Activated naive CD4-positive, alpha-beta T cell treated with anti-CD3 and anti-CD28 coated beads, Interleukin-2, amount 50 U/mL, for 24 hours (primary cell): ENCODE measurements around the gene OLFM1.
A peak's percentile ranks its signal among the peaks of the same experiment; 100 is the strongest.
"Not testable (repeated sequence)": the region's sequence is repeated elsewhere in the genome, so short reads cannot be mapped to it uniquely, and the experiment has no call there.

Source experiments
- H3K27ac Mint-ChIP-seq: one replicate; pipeline ENCODE4 v1.8.0; 2021; ENCODE audit warnings: mild to moderate bottlenecking, mixed read lengths
- H3K27me3 Mint-ChIP-seq: one replicate; pipeline ENCODE4 v1.8.0; 2021; ENCODE audit warnings: mixed read lengths
- H3K36me3 Mint-ChIP-seq: one replicate; pipeline ENCODE4 v1.8.0; 2021; ENCODE audit warnings: mixed read lengths
- H3K4me1 Mint-ChIP-seq: one replicate; pipeline ENCODE4 v1.8.0; 2021; ENCODE audit warnings: mixed read lengths
- H3K4me3 Mint-ChIP-seq: one replicate; pipeline ENCODE4 v1.8.0; 2021; ENCODE audit warnings: mild to moderate bottlenecking, mixed read lengths
- H3K9me3 Mint-ChIP-seq: one replicate; pipeline ENCODE4 v1.8.0; 2021; ENCODE audit warnings: mixed read lengths

OLFM1 gene

DNA sequence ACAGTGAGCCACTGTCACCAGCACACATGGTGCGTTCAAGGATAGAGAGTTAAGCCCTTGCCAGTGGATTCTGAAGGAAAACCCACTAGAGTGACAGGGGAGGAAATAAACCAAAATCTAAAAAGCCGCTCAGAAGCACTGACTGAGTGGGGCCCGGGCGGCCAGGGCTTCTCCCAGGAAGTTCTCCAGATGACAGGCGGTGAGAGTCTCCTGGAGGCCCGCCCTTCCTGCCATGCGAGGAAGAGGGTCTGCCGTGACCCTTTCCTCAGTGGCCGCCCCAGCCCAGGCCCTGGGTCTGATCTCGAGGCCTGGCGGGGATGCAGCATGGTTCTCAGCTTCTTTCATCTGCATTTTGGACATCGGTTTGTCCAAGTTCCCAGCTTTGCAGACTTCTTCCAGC, 14.9 kb downstream of the OLFM1 start:
- Mint-ChIP-seq H3K27me3 (peaks cover 25% of the 10 kb centered on the region), H3K9me3 (no peaks in the 10 kb centered on the region), H3K36me3 (no peaks in the 10 kb centered on the region), H3K4me1 (no peaks in the 10 kb centered on the region), H3K4me3 (no peak overlapping the region), H3K27ac (no peak overlapping the region)

DNA sequence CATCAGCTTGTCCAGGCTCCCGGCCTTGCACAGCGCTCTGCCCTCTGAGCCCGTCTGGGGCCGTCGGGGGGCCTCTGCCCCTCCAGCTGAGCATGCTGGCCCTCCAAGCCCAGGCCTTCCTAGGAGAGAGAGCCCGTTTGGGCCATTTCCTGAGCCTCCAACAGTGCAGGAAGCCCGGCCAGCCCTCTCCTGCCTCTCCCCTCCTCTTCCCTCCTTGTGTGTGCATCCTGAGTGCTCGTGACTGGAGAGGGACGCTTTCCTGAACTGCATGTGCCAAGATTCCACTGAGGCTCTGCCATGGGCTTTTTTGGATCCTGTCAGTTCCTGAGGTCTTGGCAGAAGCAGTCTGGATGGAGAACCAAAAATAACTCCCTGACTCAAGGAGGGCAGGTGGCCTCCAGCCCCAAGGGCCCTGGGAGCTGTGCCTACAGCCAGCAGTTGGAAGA, 15.6 kb downstream of the OLFM1 start:
- Mint-ChIP-seq H3K27me3 (peaks cover 24% of the 10 kb centered on the region), H3K36me3 (no peaks in the 10 kb centered on the region), H3K4me3 (no peak overlapping the region), H3K4me1 (no peaks in the 10 kb centered on the region), H3K9me3 (no peaks in the 10 kb centered on the region), H3K27ac (no peak overlapping the region)

- H3K27ac Mint-ChIP-seq = no peak overlapping the region
- no peaks in the 10 kb centered on the region for H3K36me3 Mint-ChIP-seq
- H3K9me3 Mint-ChIP-seq = no peaks in the 10 kb centered on the region
- no peak overlapping the region for H3K4me3 Mint-ChIP-seq
- peaks cover 29% of the 10 kb centered on the region for H3K27me3 Mint-ChIP-seq
- no peaks in the 10 kb centered on the region for H3K4me1 Mint-ChIP-seq
Observed at GRCh38 chr9:135103931-135104639, 16.6 kb downstream of the OLFM1 start.

GRCh38 chr9:135104761-135105160, 17.3 kb downstream of the OLFM1 start:
- H3K36me3 Mint-ChIP-seq = no peaks in the 10 kb centered on the region
- H3K27ac Mint-ChIP-seq = no peak overlapping the region
- no peak overlapping the region for H3K4me3 Mint-ChIP-seq
- H3K27me3 Mint-ChIP-seq = peaks cover 27% of the 10 kb centered on the region
- H3K9me3 Mint-ChIP-seq = no peaks in the 10 kb centered on the region
- H3K4me1 Mint-ChIP-seq = no peaks in the 10 kb centered on the region

- Mint-ChIP-seq H3K27ac (no peak overlapping the region), H3K4me1 (no peaks in the 10 kb centered on the region), H3K4me3 (no peak overlapping the region), H3K27me3 (peaks cover 29% of the 10 kb centered on the region), H3K9me3 (no peaks in the 10 kb centered on the region), H3K36me3 (no peaks in the 10 kb centered on the region)
Observed at GRCh38 chr9:135105211-135105745, 17.8 kb downstream of the OLFM1 start.

DNA sequence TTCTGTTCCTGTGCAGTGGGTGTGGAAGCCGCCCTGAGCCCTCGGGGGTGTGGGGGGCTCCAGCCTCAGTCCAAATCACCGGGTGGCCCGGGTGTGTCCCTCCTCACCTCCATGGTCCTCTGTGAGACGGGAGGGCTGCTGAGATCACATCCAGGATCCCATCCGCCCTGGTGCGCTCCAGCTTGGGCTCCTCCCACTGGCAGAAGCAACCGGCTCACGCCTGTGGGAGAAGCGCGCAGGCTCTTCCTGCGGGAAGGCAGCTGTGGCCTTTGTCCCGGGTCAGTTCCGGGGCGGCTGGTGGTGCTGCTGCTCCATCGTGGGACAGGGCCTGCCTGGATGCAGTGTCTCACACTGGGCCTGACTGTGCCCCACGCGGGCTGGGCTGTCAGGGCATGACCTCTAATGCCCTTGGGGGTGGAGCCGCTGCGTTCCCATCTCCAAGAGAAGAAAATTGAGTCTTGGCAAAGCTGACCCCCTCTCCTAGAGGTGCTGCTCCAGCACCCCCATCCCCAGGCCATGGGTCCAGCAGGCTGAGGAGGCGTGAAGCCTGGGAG, 18.5 kb downstream of the OLFM1 start:
- no peaks in the 10 kb centered on the region for H3K9me3 Mint-ChIP-seq
- no peak overlapping the region for H3K4me3 Mint-ChIP-seq
- H3K27ac Mint-ChIP-seq = no peak overlapping the region
- peaks cover 31% of the 10 kb centered on the region for H3K27me3 Mint-ChIP-seq
- H3K4me1 Mint-ChIP-seq = no peaks in the 10 kb centered on the region
- H3K36me3 Mint-ChIP-seq = no peaks in the 10 kb centered on the region

GRCh38 chr9:135106551-135107270, 19.2 kb downstream of the OLFM1 start:
- no peaks in the 10 kb centered on the region for H3K4me1 Mint-ChIP-seq
- no peak overlapping the region for H3K4me3 Mint-ChIP-seq
- no peaks in the 10 kb centered on the region for H3K36me3 Mint-ChIP-seq
- peak overlapping the region; percentile 23 for H3K27ac Mint-ChIP-seq
- H3K9me3 Mint-ChIP-seq = no peaks in the 10 kb centered on the region
- H3K27me3 Mint-ChIP-seq = peaks cover 30% of the 10 kb centered on the region

- Mint-ChIP-seq H3K9me3 (no peaks in the 10 kb centered on the region), H3K4me3 (no peak overlapping the region), H3K27ac (no peak overlapping the region), H3K4me1 (no peaks in the 10 kb centered on the region), H3K27me3 (peaks cover 29% of the 10 kb centered on the region), H3K36me3 (no peaks in the 10 kb centered on the region)
Observed at GRCh38 chr9:135107581-135108235, 20.2 kb downstream of the OLFM1 start.

DNA sequence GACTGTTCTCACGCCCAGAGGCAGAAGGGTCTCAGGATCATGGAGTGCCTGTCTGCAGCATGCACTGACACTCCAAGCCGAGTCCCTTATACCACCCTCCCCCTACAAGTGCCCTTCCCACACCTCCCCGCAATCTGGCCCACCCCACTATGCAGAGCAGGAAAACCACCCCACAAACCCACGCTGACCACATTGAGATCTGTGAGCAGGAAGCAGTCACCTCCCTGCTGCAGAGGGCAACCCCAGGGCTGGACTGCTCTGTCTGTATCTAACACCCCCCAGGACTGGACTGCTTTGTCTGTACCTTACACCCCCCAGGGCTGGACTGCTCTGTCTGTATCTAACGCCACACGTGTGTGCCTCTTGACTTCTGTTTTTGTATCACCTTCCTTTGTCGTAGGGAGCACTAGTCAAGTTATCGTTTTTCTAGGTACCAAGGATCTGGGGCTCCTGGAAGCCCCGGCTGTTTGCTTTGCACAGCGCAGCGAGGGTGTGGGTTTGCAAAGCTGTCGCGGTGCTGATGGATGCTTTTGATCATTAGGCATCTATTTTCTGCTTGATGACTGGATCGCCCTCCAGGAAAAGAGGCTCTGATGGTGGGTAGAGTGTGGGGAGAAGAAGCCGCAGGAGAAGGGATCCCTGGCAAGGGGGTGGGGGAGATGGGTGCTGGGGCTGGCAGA, 21.5 kb downstream of the OLFM1 start:
- no peak overlapping the region for H3K27ac Mint-ChIP-seq
- no peaks in the 10 kb centered on the region for H3K9me3 Mint-ChIP-seq
- H3K4me3 Mint-ChIP-seq = no peak overlapping the region
- peaks cover 23% of the 10 kb centered on the region for H3K27me3 Mint-ChIP-seq
- H3K36me3 Mint-ChIP-seq = no peaks in the 10 kb centered on the region
- H3K4me1 Mint-ChIP-seq = no peaks in the 10 kb centered on the region

- Mint-ChIP-seq H3K36me3 (no peaks in the 10 kb centered on the region), H3K4me1 (no peaks in the 10 kb centered on the region), H3K27ac (no peak overlapping the region), H3K4me3 (no peak overlapping the region), H3K9me3 (no peaks in the 10 kb centered on the region), H3K27me3 (peaks cover 22% of the 10 kb centered on the region)
Observed at GRCh38 chr9:135109650-135110049, 22.2 kb downstream of the OLFM1 start.

DNA sequence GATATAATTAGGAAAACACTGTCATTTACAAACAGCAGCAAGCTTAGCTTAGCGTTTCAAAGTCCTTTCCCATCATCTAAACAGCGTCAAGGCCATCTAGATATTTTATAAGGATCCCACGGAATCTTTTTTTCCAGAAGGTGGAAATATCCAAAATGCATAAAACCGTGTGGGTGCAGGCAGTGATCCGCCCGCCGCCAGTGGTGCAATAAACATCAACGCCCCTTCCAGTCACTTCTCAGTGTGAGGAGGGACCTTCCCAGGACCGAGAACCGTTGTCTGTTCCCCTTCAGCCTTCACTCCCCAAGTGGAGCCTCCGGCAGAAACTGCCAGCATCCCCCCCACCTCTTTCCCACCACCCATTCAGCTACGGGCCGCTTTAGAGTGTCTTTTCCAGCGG, 22.9 kb downstream of the OLFM1 start:
- Mint-ChIP-seq H3K27ac (no peak overlapping the region), H3K4me3 (no peak overlapping the region), H3K27me3 (peaks cover 21% of the 10 kb centered on the region)

GRCh38 chr9:135111600-135111999, 24.1 kb downstream of the OLFM1 start:
- not testable (repeated sequence) for H3K27ac Mint-ChIP-seq, H3K9me3 Mint-ChIP-seq, H3K4me1 Mint-ChIP-seq, H3K4me3 Mint-ChIP-seq, H3K36me3 Mint-ChIP-seq
- H3K27me3 Mint-ChIP-seq = peaks cover 21% of the 10 kb centered on the region

More for the DNA sequence above, 22.9 kb downstream of the OLFM1 start:
- H3K9me3 Mint-ChIP-seq = no peaks in the 10 kb centered on the region
- no peaks in the 10 kb centered on the region for H3K4me1 Mint-ChIP-seq
- H3K36me3 Mint-ChIP-seq = no peaks in the 10 kb centered on the region

- H3K4me3 Mint-ChIP-seq = no peak overlapping the region
- H3K27ac Mint-ChIP-seq = no peak overlapping the region
- H3K9me3 Mint-ChIP-seq = no peaks in the 10 kb centered on the region
- no peaks in the 10 kb centered on the region for H3K27me3 Mint-ChIP-seq
- H3K36me3 Mint-ChIP-seq = no peaks in the 10 kb centered on the region
- no peaks in the 10 kb centered on the region for H3K4me1 Mint-ChIP-seq
Observed at GRCh38 chr9:135116371-135116770, 28.9 kb downstream of the OLFM1 start.

GRCh38 chr9:135116881-135117280, 29.4 kb downstream of the OLFM1 start:
- no peaks in the 10 kb centered on the region for H3K36me3 Mint-ChIP-seq
- H3K4me3 Mint-ChIP-seq = no peak overlapping the region
- H3K27ac Mint-ChIP-seq = no peak overlapping the region
- no peaks in the 10 kb centered on the region for H3K9me3 Mint-ChIP-seq
- H3K4me1 Mint-ChIP-seq = no peaks in the 10 kb centered on the region
- H3K27me3 Mint-ChIP-seq = no peaks in the 10 kb centered on the region

DNA sequence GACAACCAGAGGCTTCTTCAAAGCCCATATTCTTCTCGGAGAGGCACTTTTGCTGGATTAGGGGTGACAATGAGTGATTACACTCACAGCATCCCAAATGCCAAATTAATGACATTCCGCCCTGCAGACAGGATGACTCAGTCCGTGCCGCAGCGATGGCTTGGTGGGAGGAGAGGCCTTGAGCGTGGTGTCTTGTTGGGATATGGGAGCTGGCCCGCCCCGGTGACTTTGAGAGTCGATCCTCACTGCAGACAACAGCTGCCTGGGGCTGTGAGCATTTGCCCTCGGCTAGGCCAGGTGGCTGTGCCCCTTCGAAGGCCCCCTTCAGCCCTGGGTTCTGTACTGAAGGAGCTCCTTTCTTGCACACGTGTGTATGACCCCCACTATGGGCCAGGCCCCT, 29.8 kb downstream of the OLFM1 start:
- Mint-ChIP-seq H3K9me3 (no peaks in the 10 kb centered on the region), H3K27me3 (no peaks in the 10 kb centered on the region), H3K4me3 (no peak overlapping the region), H3K27ac (no peak overlapping the region), H3K36me3 (no peaks in the 10 kb centered on the region), H3K4me1 (no peaks in the 10 kb centered on the region)
